ENCODE measurements around the gene PMS1.
"Not testable (repeated sequence)": the region's sequence is repeated elsewhere in the genome, so short reads cannot be mapped to it uniquely, and the experiment has no call there.

Gene PMS1

GRCh38 chr2:189830510-189830909 lies 46.3 kb downstream of the PMS1 start:
- no peak for DNase-seq (ENCODE audit: low read depth)
- no peak for TF ChIP-seq CTCF (IDR thresholded peaks at IDR 0.05; ENCODE audit: insufficient read depth, low read depth, low read length, missing control alignments)
- H3K4me3 ChIP-seq (ENCODE audit: low read length): no peak overlapping the region

DNA sequence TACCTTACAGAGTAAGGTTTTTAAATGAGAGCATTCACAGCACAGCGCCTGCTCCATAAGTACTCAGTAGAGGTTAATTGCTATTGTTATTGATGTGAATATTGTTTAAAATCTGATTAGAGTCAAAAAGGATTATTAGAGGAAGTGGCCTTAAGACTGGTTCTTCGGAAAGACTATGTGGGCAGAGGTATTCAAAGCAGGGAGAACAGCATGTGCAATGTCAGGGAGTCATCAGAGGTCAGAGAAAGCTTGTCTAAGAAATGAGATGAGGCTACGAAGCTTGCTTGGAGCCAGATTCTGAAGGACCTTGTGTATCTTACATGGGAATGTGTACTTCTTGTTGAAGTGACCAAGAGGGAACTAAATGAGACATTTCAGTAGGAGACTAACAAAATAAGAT lies 49.8 kb downstream of the PMS1 start:
- no peak for DNase-seq (ENCODE audit: low read depth)
- no peak overlapping the region for H3K4me3 ChIP-seq (ENCODE audit: low read length)
- no peak for TF ChIP-seq CTCF (IDR thresholded peaks at IDR 0.05; ENCODE audit: insufficient read depth, low read depth, low read length, missing control alignments)

DNA sequence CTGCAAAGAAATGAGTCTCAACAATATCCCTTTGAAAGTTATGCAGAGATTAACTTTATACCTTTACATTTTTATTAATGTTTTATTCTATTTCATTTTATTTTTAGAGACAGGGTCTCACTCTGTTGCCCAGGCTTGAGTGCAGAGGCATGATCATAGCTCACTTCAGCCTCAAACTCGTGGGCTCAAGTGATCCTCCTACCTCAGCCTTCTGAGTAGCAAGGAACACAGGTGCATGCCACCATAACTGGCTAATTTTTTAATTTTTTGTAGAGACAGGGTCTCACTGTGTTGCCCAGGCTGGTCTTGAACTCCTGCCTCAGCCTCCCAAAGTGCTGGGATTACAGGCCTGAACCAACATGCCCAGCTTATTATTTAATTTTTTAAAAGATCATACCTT lies 50.4 kb downstream of the PMS1 start:
- DNase-seq (ENCODE audit: low read depth); H3K4me3 ChIP-seq (ENCODE audit: low read length): not testable (repeated sequence)

DNA sequence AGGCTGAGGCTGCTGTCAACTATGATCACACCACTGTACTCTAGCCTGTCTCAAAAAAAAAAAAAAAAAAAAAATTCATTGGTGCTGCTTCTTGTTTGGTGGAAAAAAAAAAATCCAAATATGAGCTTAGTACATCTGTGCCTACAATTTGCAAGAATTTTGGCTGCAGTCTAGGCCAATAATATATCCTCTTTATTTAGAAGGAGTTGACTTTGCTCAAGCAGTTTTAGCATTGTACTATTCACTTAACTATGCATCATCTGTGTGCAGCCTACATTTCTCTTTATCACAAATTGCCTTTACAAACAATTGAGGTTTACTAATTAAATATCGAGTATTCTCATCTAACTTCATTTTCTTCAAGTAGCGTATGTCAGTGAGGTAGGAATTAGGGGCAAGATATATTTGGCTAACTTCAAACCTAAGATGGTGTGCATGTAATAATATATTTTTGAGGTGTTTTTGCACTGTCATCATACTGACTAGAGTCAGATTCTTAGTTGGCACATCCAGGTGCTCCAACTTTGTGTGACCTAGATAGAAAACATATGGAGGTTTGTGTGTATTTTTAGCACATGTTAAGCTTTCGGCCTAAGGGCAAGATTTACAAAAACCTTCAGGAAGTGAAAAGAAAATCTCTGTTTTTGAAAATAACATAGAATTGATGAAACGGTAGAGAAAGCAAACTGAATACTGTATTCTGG lies 51.8 kb downstream of the PMS1 start:
- no peak overlapping the region for H3K4me3 ChIP-seq (ENCODE audit: low read length)
- no peak for DNase-seq (ENCODE audit: low read depth)
- TF ChIP-seq CTCF (IDR thresholded peaks at IDR 0.05; ENCODE audit: insufficient read depth, low read depth, low read length, missing control alignments): no peak

DNA sequence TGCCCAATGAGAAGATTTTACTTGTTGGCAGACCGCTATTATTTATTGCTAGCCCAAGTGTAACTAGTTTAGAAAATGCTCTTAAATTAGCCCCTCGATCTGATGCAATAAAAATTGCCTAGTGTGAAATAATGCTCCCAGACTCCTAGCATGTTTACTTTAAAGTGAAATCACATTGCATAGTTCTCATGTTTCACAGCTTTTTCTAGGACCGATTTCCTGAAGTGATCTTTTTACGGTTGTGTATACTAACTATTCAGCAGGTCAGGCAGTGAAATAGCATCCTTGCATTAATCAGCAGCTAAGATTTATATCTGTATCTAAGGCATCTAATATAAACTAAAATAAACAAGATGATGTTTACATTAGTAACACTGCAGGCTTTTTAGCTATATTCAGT lies 52.4 kb downstream of the PMS1 start:
- no peak for TF ChIP-seq CTCF (IDR thresholded peaks at IDR 0.05; ENCODE audit: insufficient read depth, low read depth, low read length, missing control alignments)
- peak; percentile 11 for DNase-seq (ENCODE audit: low read depth)
- no peak overlapping the region for H3K4me3 ChIP-seq (ENCODE audit: low read length)

DNA sequence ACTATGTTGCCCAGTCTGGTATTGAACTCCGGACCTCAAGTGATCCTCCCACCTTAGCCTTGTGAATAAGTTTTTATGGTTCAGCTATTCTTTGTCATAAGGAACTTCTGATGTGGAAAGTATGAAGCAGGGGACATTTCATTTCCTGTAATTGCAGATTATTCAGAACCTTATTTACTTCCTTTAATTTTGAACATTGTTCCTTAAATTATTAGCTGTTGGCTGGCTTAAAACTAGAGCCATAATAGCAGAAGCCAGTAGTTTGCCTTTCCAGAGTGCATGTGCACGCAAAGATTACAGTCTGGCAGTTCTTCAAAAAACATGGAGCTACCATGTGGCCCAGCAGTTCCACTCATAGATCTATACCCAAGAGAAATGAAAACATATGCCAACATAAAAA lies 53.1 kb downstream of the PMS1 start:
- no peak for DNase-seq (ENCODE audit: low read depth)
- no peak for TF ChIP-seq CTCF (IDR thresholded peaks at IDR 0.05; ENCODE audit: insufficient read depth, low read depth, low read length, missing control alignments)
- H3K4me3 ChIP-seq (ENCODE audit: low read length): no peak overlapping the region

DNA sequence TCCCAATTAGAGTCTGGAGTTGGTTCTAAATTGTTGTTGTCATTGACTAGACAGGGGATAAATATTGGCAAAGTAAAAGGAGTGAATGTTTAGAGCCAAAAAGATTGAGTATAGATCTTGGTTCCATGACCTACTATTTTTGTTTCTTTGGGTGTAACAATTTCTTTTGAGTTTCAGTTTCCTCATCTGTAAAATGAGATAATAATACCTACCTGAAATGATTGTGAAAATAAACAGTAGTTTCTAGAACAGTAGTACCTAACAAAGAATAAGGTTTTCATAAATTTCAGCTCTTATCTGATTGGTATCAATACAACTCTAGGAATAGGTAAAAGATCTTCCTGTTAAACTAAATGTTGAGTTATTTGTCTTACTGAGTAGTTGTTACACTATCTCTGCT lies 56.8 kb downstream of the PMS1 start:
- no peak for DNase-seq (ENCODE audit: low read depth)
- no peak overlapping the region for H3K4me3 ChIP-seq (ENCODE audit: low read length)
- TF ChIP-seq CTCF (IDR thresholded peaks at IDR 0.05; ENCODE audit: insufficient read depth, low read depth, low read length, missing control alignments): no peak

Measured in epithelial cell of esophagus (primary cell).